Measurements from ENCODE around the gene ADAMTS16.
"Not testable (repeated sequence)": the region's sequence is repeated elsewhere in the genome, so short reads cannot be mapped to it uniquely, and the experiment has no call there.

The ADAMTS16 gene, protein sequence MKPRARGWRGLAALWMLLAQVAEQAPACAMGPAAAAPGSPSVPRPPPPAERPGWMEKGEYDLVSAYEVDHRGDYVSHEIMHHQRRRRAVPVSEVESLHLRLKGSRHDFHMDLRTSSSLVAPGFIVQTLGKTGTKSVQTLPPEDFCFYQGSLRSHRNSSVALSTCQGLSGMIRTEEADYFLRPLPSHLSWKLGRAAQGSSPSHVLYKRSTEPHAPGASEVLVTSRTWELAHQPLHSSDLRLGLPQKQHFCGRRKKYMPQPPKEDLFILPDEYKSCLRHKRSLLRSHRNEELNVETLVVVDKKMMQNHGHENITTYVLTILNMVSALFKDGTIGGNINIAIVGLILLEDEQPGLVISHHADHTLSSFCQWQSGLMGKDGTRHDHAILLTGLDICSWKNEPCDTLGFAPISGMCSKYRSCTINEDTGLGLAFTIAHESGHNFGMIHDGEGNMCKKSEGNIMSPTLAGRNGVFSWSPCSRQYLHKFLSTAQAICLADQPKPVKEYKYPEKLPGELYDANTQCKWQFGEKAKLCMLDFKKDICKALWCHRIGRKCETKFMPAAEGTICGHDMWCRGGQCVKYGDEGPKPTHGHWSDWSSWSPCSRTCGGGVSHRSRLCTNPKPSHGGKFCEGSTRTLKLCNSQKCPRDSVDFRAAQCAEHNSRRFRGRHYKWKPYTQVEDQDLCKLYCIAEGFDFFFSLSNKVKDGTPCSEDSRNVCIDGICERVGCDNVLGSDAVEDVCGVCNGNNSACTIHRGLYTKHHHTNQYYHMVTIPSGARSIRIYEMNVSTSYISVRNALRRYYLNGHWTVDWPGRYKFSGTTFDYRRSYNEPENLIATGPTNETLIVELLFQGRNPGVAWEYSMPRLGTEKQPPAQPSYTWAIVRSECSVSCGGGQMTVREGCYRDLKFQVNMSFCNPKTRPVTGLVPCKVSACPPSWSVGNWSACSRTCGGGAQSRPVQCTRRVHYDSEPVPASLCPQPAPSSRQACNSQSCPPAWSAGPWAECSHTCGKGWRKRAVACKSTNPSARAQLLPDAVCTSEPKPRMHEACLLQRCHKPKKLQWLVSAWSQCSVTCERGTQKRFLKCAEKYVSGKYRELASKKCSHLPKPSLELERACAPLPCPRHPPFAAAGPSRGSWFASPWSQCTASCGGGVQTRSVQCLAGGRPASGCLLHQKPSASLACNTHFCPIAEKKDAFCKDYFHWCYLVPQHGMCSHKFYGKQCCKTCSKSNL

DNA sequence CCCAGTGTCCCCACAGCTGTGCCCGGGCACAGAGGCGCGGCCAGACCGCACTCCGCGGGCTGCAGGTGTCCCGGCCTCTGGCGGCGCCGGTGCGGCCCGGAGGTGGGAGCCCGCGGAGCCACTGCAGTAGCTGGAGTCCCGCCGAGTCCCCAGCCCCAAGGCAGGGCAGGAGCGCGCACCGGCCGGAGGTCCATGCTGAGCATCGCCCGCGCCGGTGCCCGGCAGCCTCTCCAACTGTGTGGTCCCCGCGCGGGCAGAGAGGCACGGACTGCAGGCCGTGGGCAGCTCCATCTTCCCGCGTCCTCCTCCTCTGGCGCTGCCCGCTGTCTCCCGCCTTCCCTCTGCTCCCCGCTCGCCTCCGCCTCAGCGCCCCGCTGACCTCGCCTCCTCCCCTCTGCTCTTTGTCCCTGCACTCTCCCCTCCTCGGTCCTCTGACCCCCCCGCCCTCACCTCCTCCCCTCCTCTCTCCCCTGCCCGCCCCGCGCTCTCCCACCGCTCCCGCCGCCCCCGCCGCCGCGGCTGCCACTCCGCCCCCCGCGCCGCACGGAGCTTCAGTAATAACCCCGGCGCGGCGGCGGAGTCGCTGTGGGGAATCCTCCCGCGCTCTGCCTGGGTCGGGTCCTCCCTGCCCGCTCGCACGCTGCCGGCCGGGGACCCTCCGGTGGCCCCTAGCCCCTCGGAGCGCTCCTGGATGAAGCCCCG is at the start of gene ADAMTS16:
TSS of gene ADAMTS16 (plus strand) at position 554 of the 702 bp plus-strand sequence. CDS start at position 692, 138 bp downstream.
- DNase-seq: no peak

DNA sequence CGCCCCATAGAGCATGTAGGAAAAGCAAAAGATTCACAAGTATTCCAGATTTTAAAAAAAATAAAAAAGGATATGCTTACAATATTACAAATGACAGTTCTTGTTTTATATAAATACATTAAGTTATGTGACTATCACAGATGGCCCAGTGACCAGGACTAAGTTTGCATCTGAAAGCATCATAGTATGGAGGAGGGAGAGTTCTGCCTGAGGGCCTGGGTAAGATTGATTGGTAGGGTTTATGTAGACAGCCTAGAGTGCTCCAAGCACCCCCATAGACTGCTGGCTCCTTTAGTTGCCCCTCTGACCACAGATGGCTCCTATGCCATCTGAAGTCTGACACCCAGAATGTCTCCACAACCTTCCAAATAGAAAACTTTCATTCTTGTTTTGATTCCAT is 48.0 kb upstream of the ADAMTS16 start:
- no peak for DNase-seq

DNA sequence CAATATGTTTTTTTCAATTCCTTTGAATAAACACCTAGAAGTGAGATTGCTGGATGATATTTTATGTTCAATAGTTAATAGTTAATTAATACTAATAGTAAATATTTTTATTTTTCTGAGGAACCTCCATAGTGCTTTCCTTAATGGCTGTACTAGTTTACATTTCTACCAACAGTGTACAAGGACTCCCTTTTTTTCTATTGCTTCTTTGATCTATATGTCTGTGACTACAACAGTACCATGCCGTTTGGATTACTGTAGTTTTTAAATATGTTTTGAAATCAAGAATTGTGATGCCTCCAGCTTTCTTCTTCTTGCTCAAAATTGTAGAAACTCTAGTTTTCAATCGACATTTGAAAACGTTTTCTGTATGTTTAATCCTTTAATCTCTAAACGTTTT is 39.5 kb upstream of the ADAMTS16 start:
- DNase-seq: no peak

DNA sequence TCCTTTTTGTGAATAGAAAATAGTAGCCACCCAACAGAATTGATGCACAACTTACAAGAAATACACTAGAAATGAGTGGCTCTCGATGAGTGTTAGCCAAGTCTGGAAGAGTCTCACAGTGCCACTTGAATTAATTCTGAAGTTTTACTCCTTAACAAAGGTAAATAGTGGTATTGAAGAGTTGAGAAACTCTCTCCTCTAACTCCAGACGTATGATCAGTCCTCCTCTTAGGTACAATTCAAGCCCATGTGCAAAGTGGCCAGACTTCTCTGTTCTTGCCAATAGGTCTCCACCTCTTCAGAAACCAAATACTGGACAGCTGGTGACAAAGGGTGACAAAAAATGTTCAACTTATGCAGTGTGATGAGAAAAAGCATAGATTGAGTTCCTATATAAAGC is 38.5 kb upstream of the ADAMTS16 start:
- DNase-seq: no peak

DNA sequence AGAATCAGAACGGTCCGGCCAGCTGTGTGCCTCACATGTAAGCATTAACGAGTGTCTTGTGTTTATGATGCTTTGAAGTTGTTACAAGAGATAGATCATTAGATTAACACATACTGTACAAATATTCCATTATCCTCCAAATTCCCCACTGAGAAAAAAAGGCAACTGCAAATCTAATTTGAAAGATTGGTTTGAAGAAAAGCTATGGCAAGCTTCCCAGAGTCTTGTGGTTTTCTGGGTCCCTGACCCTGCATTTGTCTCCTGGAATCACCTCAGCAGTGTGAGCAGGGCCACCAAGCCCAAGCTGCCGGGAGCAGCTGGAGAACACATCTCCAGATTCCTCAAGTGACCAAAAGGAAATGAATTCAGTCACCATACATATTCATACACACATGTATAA is 36.9 kb upstream of the ADAMTS16 start:
- DNase-seq: no peak

DNA sequence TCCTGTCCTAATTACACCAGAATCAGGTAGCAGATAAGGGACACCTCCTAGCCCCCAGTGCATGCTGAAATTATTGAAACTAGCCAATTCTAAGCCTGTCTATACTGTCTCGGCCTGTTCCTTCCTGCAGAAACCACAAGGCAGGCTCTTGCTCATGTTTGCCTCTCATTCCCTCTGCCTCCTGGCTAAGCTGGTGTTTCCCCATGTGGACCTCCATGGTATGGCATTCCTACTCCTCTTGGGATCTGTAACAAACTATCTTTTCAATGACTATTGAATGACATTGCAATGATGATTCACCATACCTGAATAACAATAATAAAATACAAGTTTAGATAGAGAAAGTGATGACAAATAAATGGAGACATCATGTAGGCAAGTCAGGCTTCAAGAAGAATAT is 35.6 kb upstream of the ADAMTS16 start:
- no peak for DNase-seq

DNA sequence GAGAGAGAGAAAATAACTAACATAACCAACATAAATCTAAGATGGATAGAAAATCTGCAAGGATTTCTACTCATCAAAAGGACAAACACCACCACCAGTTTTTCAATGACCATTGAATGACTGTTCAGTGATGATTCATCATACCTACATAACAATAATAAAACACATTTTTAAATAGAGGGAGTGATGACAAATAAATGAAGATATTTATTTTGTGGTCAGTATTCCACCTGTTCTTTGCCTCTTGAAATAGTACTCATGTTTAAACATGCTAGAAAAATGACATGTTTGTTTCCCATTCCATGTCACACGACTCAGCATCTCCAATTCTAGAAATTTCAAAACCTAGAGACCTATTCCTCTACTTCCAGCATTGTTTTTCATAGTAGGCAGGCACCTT is 34.6 kb upstream of the ADAMTS16 start:
- DNase-seq: no peak

DNA sequence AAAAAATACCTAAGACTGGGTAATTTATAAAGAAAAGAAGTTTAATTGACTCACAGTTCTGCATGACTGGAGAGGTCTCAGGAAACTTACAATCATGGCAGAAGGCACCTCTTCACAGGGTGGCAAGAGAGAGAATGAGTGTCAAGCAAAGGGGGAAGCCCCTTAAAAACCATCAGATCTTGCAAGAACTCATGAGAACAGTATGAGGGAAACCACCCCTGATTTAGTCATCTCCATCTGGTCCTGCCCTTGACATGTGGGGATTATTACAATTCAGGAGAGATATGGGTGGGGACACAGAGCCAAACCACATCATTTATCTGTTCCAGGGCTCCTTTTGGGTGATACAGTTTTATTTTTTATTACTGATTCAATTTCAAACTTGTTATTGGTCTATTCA is 23.2 kb upstream of the ADAMTS16 start:
- DNase-seq: no peak

DNA sequence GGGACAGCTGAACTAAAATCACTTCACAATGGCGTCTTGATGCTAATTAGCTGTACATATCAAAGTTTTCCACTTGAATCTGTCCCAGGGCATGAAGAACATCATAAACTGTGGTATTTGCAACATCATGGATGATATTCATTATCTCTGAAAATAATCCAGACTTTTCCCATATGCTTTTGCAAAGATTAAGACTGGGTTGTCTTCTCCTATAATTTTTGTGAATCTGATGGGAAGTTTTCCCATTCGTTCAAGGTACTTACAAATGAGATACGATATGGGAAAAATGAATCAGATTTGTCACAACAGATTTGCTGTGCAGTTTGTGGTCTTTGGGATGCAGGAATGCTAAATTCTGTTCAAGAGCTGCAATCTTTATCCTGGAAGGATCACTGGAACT is 17.4 kb upstream of the ADAMTS16 start:
- DNase-seq: no peak

DNA sequence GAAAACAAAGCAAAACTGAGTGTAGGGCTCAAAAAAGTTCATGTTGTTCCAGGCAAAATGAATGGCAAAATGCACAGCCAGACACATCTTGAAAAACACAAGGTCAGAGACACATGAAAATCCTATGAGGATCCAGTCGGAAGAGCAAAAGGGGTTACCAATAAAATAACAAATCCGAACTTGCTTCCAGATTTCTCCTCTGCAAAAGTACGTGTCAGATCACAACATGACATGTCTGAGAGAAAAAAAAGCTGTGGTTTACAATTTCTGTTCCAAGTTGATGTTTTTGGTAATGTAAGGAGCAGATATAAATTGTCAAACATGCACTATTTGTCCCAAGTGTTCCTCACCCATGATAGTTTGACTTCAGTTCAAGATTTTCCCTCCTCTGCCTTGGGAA is 15.9 kb upstream of the ADAMTS16 start:
- no peak for DNase-seq

DNA sequence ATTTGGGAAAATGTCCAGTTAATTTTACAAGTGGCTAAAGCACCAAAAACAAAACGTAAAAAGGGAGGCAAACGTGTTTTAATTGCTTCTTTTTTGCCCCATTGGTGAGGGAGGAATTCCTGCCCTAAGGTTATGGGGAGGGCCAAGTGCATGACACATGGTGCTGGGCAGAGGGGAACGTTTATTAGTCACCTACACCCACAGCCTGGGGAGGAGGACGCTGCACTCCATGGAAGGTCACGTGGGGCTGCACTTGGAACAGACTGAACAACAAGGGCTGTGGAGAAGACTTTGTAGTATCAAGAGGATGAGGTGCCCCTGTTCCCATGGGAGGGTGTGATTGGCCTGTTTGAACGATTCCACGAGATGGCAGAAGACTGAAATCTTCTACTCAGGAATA is 13.7 kb upstream of the ADAMTS16 start:
- DNase-seq: no peak

DNA sequence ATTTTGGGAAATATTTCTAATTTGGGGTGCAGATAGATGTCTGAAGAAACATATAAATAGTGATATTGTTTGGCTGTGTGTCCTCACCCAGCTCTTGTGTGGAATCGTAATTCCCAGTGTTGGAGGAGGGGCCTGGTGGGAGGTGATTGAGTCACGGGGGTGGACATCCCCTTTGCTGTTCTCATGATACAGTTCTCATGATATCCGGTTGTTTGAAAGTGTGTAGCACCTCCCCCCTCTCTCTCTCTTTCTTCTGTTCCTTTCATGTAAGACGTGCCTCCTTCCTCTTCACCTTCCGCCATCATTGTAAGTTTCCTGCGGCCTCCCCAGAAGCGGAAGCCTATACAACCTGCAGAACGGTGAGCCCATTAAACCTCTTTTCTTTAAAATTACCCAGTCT is 11.4 kb upstream of the ADAMTS16 start:
- DNase-seq: no peak

DNA sequence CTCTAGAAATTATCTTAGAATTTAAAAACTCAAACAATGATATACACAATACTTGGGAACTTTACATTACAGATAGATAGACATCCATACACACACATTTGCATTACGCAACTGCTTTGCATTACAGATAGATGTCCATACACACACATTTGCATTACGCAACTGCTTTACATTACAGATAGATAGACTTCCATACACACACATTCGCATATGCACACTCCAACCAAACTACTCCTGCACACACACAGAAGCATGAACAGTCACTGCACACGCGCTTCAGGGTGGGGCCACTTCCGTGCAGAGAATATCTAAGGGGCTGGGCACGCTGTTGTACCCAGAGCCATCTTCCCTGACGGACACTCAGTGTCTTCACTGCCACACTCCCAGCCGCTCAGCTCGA is 7.9 kb upstream of the ADAMTS16 start:
- DNase-seq: no peak

DNA sequence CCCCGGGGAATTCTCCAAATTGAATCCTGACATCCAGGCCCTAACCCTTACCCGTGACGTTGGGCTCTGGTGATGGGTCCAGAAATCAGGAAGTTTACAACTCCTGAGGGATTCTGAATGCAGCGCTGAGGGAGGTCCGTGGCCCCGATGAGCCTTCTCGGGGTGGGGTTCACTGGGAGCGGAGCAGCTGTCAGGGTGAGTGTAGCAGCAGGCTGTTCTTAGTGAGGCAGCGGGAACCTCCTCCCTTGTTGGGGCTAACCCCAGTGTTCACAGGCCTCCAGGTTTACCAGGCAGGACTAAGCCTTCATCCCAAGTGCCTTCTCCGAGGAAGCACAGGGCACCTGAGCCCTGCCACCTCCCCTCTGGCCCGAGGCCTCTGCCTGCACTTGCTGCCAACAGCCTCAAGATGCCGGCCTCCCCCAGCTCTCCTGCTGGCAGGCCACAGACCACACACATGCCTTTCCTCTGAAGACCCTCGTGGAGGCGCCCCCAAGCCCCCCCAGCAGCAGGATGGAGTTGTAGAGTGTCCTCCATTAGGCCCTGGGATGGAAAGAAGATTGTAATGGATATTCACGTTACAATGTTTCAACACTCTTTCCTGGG is 7.3 kb upstream of the ADAMTS16 start:
- no peak for DNase-seq

DNA sequence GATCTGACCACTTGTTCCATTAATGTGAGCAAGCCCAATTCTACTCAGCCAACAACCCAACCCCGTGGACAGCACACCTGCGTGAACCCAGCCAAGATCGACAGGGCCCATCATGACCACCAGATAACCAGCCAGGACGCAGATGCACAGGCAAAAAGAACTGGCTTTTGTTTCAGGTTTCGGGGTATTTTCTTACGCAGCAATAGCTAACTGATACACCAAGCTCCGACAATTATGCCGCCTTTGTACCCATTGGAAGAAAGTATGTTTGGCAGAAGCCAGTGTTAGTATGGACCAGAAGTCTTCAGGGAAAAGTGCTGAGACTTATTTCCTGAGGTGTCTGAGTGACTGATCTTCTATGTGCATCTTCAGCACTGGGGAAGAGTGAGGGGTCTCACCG is 6.0 kb upstream of the ADAMTS16 start:
- DNase-seq: no peak

DNA sequence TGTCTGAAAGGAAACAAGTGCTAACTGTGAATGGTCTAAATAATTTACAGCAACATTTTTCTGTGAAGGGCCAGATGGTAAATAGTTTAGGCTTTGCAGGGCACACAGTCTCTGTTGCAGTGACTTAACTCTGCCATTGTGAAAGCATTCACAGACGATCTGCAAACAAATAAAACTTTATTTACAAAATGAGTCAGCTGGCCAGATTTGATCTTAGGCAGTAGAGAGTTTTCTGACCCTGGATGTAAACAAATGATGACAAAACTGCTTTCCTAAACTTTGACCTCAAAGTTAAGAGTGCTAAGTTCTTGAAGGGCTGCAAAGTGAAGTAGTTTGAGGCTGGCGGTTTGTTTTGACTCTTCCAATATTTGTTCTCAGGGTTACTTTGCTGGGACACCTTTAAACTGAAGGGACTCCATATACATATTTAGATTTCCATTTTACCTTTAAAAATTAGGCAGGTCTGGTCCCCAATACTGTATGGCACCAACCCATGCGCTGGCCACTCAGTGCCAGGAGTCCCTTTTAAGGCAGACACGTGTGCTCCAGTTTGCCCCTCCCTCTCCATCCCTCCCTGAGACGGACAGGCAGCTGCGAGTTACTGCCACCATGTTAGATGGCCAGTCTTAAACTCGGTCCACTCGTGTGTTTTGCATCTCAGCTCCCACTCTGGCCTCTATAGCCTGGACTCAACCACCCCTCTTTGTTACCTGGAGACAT is 4.0 kb upstream of the ADAMTS16 start:
- DNase-seq: no peak

DNA sequence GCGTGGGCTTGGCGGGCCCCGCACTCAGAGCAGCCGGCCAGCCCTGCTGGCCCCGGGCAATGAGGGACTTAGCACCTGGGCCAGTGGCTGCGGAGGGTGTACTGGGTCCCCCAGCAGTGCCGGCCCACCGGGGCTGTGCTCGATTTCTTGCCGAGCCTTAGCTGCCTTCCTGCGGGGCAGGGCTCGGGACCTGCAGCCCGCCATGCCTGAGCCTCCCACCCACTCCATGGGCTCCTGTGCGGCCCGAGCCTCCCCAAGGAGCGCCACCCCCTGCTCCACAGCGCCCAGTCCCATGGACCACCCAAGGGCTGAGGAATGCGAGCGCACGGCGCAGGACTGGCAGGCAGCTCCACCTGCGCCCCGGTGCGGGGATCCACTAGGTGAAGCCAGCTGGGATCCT is 2.3 kb upstream of the ADAMTS16 start:
- DNase-seq: not testable (repeated sequence)

DNA sequence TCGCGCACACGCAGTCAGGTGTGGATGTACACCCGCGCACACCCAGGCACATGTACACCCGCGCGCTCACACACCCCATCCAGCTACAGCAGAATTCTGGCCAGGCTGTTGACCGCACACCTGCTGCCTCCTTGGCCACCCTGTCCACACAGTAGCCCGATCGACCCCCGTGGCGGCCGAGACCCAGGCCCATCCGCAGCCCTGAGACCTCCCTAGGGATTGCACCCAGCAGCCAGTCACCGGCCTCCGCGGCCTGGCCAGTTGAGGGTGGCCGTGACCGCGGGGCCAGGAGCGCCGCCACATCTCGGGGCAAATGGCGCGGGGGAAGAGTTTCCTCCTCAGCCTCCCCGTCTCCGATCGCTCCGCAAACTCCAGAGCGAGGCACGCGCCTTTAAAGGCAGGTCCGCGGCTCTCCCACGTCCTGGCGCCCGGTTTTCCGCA is 774 bp upstream of the ADAMTS16 start:
- no peak for DNase-seq

DNA sequence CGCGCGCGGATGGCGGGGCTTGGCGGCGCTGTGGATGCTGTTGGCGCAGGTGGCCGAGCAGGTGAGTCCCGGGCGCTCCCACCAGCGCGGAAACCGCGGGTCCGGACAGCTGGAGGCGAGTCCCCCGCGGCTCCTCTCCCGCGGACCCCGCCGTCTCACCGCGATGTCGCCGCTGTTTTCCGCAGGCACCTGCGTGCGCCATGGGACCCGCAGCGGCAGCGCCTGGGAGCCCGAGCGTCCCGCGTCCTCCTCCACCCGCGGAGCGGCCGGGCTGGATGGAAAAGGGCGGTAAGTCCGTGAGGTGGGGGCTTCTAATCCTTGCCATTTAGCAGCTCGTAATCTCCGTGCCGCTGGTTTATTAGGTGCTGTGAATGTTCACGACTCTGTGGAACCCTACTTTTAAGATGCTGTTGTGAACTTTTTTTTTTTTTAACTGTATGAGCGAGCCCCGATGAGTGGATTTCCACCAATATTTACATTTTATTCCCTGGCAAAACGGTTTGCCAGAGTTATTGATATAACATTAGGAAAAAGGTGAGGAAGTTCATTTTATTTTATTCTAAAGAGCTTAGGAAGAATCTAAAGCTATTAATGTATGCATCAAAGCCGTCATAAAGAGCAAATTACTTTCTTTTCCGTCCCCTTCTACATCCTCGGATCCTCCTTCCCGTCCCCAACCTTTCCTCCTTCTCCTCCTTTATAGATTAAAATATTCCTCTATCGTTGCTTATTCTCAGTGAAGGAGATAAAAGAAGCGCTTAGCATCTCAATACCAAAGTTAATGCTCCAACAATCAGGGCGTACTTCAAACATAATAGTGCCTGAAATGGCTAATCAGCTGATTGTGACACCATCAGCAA is 579 bp downstream of the ADAMTS16 start:
- no peak for DNase-seq

DNA sequence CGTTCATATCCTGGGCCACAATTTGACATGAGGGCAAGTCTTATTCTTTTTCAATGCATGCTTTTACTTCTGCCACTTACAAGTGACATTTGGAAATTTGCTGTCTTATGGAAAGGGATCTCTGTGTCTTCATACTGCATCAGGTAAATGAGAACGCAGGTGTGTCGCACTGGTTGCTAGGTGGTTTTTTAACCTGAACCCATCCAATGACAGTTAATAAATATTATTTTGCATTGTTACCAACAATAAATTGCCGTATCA is 1.1 kb downstream of the ADAMTS16 start:
- DNase-seq: no peak

All from NCI-H446 (cell line).